Measurements from ENCODE around the gene NDUFS1.
"Not testable (repeated sequence)": the region's sequence is repeated elsewhere in the genome, so short reads cannot be mapped to it uniquely, and the experiment has no call there.

NDUFS1 gene

GRCh38 chr2:206159346-206160124, at the start of gene NDUFS1, which contains the start of gene EEF1B2:
Gene NDUFS1 (minus strand): TSS chr2:206159444. CDS start chr2:206153678, 5,766 bp downstream.
Gene EEF1B2 (plus strand): TSS chr2:206159895. CDS start chr2:206159980, 85 bp downstream.
- DNase-seq (ENCODE audit: low read depth, low spot score): peak; percentile 96

- no peak for DNase-seq (ENCODE audit: low read depth, low spot score)
Measured at GRCh38 chr2:206208900-206209299, 49.7 kb upstream of the NDUFS1 start.

- DNase-seq (ENCODE audit: low read depth, low spot score): not testable (repeated sequence)
Measured at GRCh38 chr2:206207316-206207715, 48.1 kb upstream of the NDUFS1 start.

- no peak for DNase-seq (ENCODE audit: low read depth, low spot score)
Measured at GRCh38 chr2:206204710-206205109, 45.5 kb upstream of the NDUFS1 start.

GRCh38 chr2:206203331-206203730, 44.1 kb upstream of the NDUFS1 start:
- DNase-seq (ENCODE audit: low read depth, low spot score): no peak

- no peak for DNase-seq (ENCODE audit: low read depth, low spot score)
Measured at GRCh38 chr2:206202446-206202845, 43.2 kb upstream of the NDUFS1 start.

GRCh38 chr2:206201075-206201848, 42.0 kb upstream of the NDUFS1 start:
- no peak for DNase-seq (ENCODE audit: low read depth, low spot score)

GRCh38 chr2:206198677-206199076, 39.4 kb upstream of the NDUFS1 start:
- DNase-seq (ENCODE audit: low read depth, low spot score): no peak

GRCh38 chr2:206193671-206194357, 34.6 kb upstream of the NDUFS1 start:
- no peak for DNase-seq (ENCODE audit: low read depth, low spot score)

GRCh38 chr2:206192157-206192556, 32.9 kb upstream of the NDUFS1 start:
- no peak for DNase-seq (ENCODE audit: low read depth, low spot score)

GRCh38 chr2:206190689-206191088, 31.4 kb upstream of the NDUFS1 start:
- no peak for DNase-seq (ENCODE audit: low read depth, low spot score)

- DNase-seq (ENCODE audit: low read depth, low spot score): no peak
Measured at GRCh38 chr2:206190111-206190510, 30.9 kb upstream of the NDUFS1 start.

- no peak for DNase-seq (ENCODE audit: low read depth, low spot score)
Measured at GRCh38 chr2:206189691-206190090, 30.4 kb upstream of the NDUFS1 start.

GRCh38 chr2:206181526-206181925, 22.3 kb upstream of the NDUFS1 start:
- not testable (repeated sequence) for DNase-seq (ENCODE audit: low read depth, low spot score)

GRCh38 chr2:206176901-206177300, 17.7 kb upstream of the NDUFS1 start:
- DNase-seq (ENCODE audit: low read depth, low spot score): no peak

- no peak for DNase-seq (ENCODE audit: low read depth, low spot score)
Measured at GRCh38 chr2:206176121-206176520, 16.9 kb upstream of the NDUFS1 start.

- DNase-seq (ENCODE audit: low read depth, low spot score): no peak
Measured at GRCh38 chr2:206173147-206173546, 13.9 kb upstream of the NDUFS1 start.

- not testable (repeated sequence) for DNase-seq (ENCODE audit: low read depth, low spot score)
Measured at GRCh38 chr2:206171624-206172397, 12.6 kb upstream of the NDUFS1 start.

- not testable (repeated sequence) for DNase-seq (ENCODE audit: low read depth, low spot score)
Measured at GRCh38 chr2:206168230-206168629, 9.0 kb upstream of the NDUFS1 start.

- DNase-seq (ENCODE audit: low read depth, low spot score): peak; percentile 23
Measured at GRCh38 chr2:206164261-206164862, 5.1 kb upstream of the NDUFS1 start.

Measured in activated CD4-positive, CD25-positive, alpha-beta regulatory T cell treated with anti-CD3 and anti-CD28 coated beads, Interleukin-2, amount 50 U/mL, for 16 hours (primary cell).